HEK293 (cell line): ENCODE data around the gene AGAP4.
A peak's percentile ranks its signal among the peaks of the same experiment; 100 is the strongest.
"Not testable (repeated sequence)": the region's sequence is repeated elsewhere in the genome, so short reads cannot be mapped to it uniquely, and the experiment has no call there.

Experiments
- CTCF ChIA-PET: fragments of 350-600 bp; formaldehyde crosslinking; extraction: SDS; loops from one replicate; lab custom pipeline; 2021; ENCODE audit warnings: antibody characterized with exemption; lab: Yijun Ruan, JAX
- POLR2A ChIA-PET: fragments of 300-600 bp; formaldehyde crosslinking; extraction: SDS; loops from one replicate; lab custom pipeline; 2020; ENCODE audit warnings: antibody characterized with exemption, inconsistent platforms; lab: Yijun Ruan, JAX
- H3K27ac ChIP-seq: fragments of 200-500 bp; sonication (Bioruptor generic); 2 replicates; pipeline ENCODE4 v1.5.1; 2014; ENCODE audit warnings: low read depth, low read length, control low read depth, inconsistent platforms; ENCODE audit errors: extremely low read depth
- H3K36me3 ChIP-seq, 2 experiments: fragments of 200-500 bp in 1 of 2; sonication (Bioruptor generic) in 1 of 2; 1 replicate in 1 of 2; 2 replicates in 1 of 2; pipeline ENCODE4 v1.5.1; 2014 to 2017; ENCODE audit warnings: inconsistent platforms in 2 of 2, low read length in 2 of 2; ENCODE audit not compliant: control insufficient read depth in 2 of 2, insufficient read depth in 1 of 2
- H3K4me1 ChIP-seq: fragments of 200-500 bp; sonication (Bioruptor generic); 2 replicates; pipeline ENCODE4 v1.5.1; 2014; ENCODE audit warnings: mild to moderate bottlenecking, low read length, inconsistent platforms; ENCODE audit not compliant: control insufficient read depth, insufficient read depth
- H3K4me3 ChIP-seq: 2 replicates; pipeline ENCODE4 v1.5.1; 2011; ENCODE audit warnings: low read depth, mild to moderate bottlenecking, control low read depth, low read length, moderate library complexity
- H3K9me3 ChIP-seq: fragments of 200-500 bp; sonication (Bioruptor generic); 2 replicates; pipeline ENCODE4 v1.5.1; 2014; ENCODE audit warnings: low read depth, low read length, inconsistent platforms; ENCODE audit not compliant: control insufficient read depth, insufficient read depth
- CTCF ChIP-seq: fragments of 450-650 bp; formaldehyde crosslinking; IDR thresholded peaks from 2 replicates; pipeline ENCODE4 v1.5.1; 2016; ENCODE audit warnings: missing biosample characterization, missing genetic modification characterization
- ZNF169 ChIP-seq: fragments of 450-650 bp; formaldehyde crosslinking; IDR thresholded peaks from 2 replicates; pipeline ENCODE4 v1.5.1; 2016; ENCODE audit warnings: missing biosample characterization, missing genetic modification characterization
- ZNF558 ChIP-seq: fragments of 450-650 bp; formaldehyde crosslinking; IDR thresholded peaks from 2 replicates; pipeline ENCODE4 v1.5.1; 2016; ENCODE audit warnings: missing biosample characterization, missing genetic modification characterization
- ZNF654 ChIP-seq: fragments of 450-650 bp; formaldehyde crosslinking; IDR thresholded peaks from 2 replicates; pipeline ENCODE4 v1.5.1; 2016; ENCODE audit warnings: low read depth, missing biosample characterization, missing genetic modification characterization
- ZNF830 ChIP-seq: fragments of 450-650 bp; IDR thresholded peaks from 2 replicates; pipeline ENCODE4 v1.5.0; 2018; ENCODE audit warnings: missing biosample characterization, missing genetic modification characterization, low read depth, mild to moderate bottlenecking, moderate library complexity

Gene AGAP4

GRCh38 chr10:45809837-45810236 lies 37.5 kb downstream of the AGAP4 start:
- ChIA-PET CTCF (interaction anchor here (0.7 kb wide), 1 partner anchor 345 kb away, joined by 3 read pairs; no protein-coding TSS in a partner anchor), POLR2A (no interaction called here)
- H3K4me3 ChIP-seq = no peak overlapping the region
- no peaks in the 10 kb centered on the region for H3K9me3 ChIP-seq
- H3K36me3 ChIP-seq = no peaks in the 10 kb centered on the region
- TF ChIP-seq ZNF558 (tag by site-specific recombination) (no peak), CTCF (tag by site-specific recombination) (peak; percentile 41; the same call in 1 of the 2 replicates), ZNF169 (no peak), ZNF654 (tag by site-specific recombination) (peak; percentile 52), ZNF830 (no peak)
- no peaks in the 10 kb centered on the region for H3K4me1 ChIP-seq
- H3K27ac ChIP-seq = no peak overlapping the region

GRCh38 chr10:45804996-45805395 lies 42.3 kb downstream of the AGAP4 start:
- CTCF ChIA-PET, H3K9me3 ChIP-seq, H3K4me3 ChIP-seq, H3K27ac ChIP-seq, H3K4me1 ChIP-seq, H3K36me3 ChIP-seq, POLR2A ChIA-PET: not testable (repeated sequence)

DNA sequence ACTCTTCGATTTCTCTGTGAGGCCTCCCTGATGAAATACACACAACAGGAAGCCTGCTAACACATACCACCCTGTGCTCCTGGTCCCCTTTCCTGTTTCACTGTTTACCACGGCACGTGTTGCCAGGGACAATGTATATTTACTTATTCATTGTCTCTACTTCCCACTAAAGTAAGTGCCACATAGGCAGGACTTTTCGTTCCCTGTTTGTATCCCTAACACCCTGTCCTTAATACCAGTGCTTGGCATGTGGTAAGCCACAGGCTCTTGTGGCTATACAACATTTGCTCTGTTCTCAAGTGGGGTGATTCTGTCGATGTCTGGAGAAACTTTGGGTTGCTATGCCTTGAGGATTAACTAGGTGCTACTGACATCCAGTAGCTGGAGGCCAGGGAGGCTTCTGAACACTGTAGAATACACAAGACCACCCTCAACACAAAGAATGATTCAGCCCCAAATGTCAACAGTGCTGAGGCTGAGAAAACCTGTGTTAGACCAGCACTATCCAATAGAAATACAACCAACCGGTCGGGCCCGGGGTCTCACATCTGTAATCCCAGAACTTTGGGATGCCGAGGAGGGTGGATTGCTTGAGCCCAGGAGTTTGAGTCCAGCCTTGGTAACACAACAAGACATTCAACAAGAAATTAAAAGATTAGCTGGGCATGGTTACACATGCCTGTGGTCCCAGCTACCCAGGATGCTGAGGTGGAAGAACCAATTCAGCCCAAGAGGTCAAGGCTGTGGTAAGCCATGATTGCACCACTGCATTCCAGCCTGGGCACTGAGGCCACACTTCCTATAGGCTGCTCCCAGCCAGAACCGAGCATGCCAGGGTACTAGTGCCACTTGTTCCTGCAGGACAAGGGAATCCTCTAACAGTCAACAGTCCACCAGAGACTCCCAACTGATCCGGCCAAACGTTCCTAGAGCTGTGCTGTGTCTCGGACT lies 44.0 kb downstream of the AGAP4 start:
- H3K9me3 ChIP-seq, CTCF ChIA-PET, H3K36me3 ChIP-seq, H3K27ac ChIP-seq, POLR2A ChIA-PET, H3K4me1 ChIP-seq, H3K4me3 ChIP-seq: not testable (repeated sequence)

DNA sequence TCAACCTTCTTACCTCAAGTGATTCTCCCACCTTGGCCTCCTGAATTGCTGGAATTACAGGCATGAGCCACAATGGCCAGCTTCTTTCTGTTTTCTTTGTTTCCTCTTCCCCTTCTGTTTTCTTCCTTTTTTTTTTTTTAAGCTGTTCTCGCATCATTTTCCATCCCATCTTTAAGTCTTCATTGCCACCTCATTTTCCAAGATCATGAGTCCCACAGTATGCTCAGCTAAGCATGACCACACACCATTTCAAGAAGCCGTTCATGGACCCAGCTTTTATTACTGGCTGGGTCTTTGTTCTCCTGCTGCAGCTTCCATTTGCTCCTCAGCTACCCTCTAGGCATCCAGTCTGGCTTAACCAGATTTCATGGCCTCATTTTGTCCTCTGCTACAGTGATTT lies 52.5 kb downstream of the AGAP4 start:
- H3K36me3 ChIP-seq, POLR2A ChIA-PET, H3K9me3 ChIP-seq, H3K4me3 ChIP-seq, H3K27ac ChIP-seq, H3K4me1 ChIP-seq: not testable (repeated sequence)
- CTCF ChIA-PET = interaction anchor here (0.7 kb wide), 1 partner anchor 559 kb away, joined by 3 read pairs; no protein-coding TSS in a partner anchor

GRCh38 chr10:45790694-45791426 lies 56.4 kb downstream of the AGAP4 start:
- H3K36me3 ChIP-seq = peaks cover 0 to 14% of the 10 kb centered on the region in 2 experiments; a peak in 1 of 3 replicates
- H3K27ac ChIP-seq, H3K4me1 ChIP-seq, CTCF ChIA-PET, H3K9me3 ChIP-seq, POLR2A ChIA-PET, H3K4me3 ChIP-seq: not testable (repeated sequence)

DNA sequence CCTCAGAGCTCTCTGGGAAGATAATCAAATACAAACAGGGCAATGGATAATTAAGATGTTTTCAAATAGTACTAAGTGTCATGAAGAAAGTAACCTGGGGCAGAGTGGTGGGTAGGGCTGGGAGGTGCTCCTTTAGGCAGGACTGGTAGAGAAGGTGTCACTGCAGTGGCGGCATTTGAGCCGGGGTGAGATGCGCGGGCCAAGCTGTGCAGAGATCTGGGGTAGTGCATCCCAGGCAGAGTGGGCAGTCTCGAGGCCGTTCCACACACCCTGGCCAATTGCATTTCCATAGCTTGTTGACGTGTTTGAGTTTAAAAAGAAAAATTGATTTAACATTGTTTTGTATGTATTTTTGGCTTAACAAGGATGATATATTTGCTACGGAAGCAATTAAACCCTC lies 57.3 kb downstream of the AGAP4 start:
- H3K27ac ChIP-seq, H3K4me1 ChIP-seq, H3K4me3 ChIP-seq, CTCF ChIA-PET, POLR2A ChIA-PET, H3K9me3 ChIP-seq: not testable (repeated sequence)
- peaks cover 0 to 14% of the 10 kb centered on the region in 2 experiments; a peak in 1 of 3 replicates for H3K36me3 ChIP-seq

- H3K4me1 ChIP-seq, H3K27ac ChIP-seq, CTCF ChIA-PET, H3K9me3 ChIP-seq, H3K4me3 ChIP-seq, POLR2A ChIA-PET: not testable (repeated sequence)
- H3K36me3 ChIP-seq = peaks cover 0 to 13% of the 10 kb centered on the region in 2 experiments; a peak in 1 of 3 replicates
Observed at GRCh38 chr10:45787212-45787741, 60.0 kb downstream of the AGAP4 start.

DNA sequence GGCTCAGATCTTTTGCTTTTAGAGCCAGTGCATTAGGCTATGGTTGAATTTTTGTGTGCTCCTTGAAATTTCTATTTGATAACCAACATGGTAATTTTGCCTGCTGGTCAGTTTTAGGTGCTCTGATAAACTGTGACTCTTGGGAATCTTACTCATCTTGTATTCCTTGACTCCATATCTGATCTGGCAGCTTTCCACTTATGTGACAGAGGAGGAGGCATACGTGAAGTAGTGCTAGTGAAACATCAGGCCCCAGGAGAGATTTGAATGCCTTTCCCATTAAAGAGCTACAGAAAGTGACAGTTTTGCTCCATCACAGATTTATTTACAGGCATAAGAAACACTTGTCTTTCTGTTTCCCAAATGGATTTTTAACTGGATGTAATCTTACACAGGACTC lies 61.1 kb downstream of the AGAP4 start:
- POLR2A ChIA-PET = not testable (repeated sequence)

More for the DNA sequence above, 61.1 kb downstream of the AGAP4 start:
- not testable (repeated sequence) for H3K27ac ChIP-seq, H3K4me3 ChIP-seq, H3K9me3 ChIP-seq, H3K4me1 ChIP-seq
- CTCF ChIA-PET = interaction anchor here (0.6 kb wide), 1 partner anchor 419 kb away, joined by 3 read pairs; no protein-coding TSS in a partner anchor
- H3K36me3 ChIP-seq = peaks cover 0 to 13% of the 10 kb centered on the region in 2 experiments; a peak in 1 of 3 replicates
